CD4-positive, alpha-beta T cell treated with Interferon gamma for 1 hour (primary cell): ENCODE measurements around the gene TUNAR.

Experiments
- DNase-seq: peaks from one replicate; pipeline ENCODE4 v3.0.0-alpha.2; 2020

The TUNAR gene

DNA sequence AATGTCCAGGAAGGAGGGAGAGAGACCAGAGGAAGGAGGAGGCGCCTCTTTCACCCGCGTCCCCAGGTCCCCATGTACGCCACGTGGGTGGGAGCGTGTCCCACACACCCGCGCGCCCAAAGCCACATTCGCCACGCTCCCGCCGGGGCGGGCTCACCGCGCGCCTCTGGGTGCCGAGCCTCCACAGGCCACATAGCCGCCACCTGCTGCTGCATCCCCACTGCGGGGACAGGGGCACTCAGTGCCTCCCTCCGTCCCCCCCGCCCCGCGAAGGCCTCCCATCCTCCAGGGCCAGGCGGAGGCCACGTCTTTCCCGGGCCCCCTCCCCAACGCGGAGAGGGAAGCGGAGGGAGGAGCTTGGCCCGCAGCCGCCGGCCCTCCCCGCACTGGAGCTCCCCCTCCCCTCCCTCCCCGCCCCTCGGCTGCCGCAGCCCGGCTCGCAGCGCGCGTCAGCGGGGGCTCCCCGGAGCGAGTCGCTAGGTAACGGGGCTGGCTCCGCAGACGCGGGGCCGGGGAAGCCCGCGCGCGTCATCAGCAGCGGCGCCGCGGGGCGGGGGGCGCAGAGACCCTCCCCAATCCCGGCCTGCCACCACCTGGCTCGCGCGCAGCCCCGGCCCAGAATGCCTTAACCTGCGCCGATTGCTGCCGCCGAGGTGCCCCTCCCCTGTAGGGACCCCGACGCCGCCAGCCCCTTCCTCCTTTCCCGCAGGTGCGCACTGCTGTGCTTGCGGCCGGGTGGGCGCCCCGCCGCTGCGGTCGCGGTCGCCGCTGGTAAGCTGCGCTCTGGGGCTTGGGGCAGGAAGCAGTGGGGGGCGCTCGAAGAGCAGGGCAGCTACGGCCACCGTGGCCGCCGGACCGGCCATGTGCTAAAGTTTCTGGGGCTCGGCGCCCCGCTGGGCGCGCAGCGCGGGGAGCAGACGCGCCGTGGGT, 536 bp upstream of the TUNAR start:
- no peak for DNase-seq

- no peak for DNase-seq
Observed at GRCh38 chr14:95877633-95878032, 1.0 kb downstream of the TUNAR start.

DNA sequence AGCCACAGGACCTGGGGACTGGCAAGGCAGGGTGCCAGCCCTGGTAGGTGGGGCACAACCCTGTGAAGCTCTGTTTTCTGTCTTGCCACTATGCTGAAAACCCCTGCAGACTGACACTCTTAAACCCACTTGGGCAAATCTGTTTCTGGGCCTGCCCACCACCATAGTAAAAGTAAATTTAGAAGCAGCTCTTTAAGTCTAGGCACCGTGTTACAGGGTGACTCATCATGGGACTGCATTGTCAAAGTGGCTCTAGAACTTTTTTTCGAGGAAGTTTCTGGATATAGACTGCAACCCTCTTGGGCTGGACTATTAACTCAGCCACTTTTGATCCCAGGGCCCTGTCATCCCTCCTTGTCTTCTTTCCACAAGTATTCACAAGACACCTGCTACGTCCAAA, 7.7 kb downstream of the TUNAR start:
- DNase-seq = no peak

GRCh38 chr14:95885278-95885677, 8.6 kb downstream of the TUNAR start:
- no peak for DNase-seq

DNA sequence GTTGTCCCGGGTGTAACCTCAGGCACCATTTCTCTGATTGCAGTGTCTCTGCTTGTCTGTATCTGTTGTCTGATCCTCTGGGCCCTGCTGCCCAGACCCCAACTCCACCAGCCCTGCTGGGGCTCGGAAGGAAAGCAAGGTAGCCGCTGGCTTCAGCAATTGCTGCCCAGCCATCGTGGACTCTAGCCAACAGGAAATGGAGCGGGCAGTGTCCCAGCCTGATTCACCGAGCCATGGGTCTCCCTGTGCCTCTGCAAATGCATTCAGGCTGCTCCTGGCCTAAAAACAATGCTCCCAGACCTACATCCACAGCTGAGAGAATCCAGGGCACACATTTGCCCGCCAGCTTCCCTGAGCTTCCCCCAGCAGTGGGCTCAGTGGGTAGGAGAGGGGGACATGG, 9.2 kb downstream of the TUNAR start:
- no peak for DNase-seq

DNA sequence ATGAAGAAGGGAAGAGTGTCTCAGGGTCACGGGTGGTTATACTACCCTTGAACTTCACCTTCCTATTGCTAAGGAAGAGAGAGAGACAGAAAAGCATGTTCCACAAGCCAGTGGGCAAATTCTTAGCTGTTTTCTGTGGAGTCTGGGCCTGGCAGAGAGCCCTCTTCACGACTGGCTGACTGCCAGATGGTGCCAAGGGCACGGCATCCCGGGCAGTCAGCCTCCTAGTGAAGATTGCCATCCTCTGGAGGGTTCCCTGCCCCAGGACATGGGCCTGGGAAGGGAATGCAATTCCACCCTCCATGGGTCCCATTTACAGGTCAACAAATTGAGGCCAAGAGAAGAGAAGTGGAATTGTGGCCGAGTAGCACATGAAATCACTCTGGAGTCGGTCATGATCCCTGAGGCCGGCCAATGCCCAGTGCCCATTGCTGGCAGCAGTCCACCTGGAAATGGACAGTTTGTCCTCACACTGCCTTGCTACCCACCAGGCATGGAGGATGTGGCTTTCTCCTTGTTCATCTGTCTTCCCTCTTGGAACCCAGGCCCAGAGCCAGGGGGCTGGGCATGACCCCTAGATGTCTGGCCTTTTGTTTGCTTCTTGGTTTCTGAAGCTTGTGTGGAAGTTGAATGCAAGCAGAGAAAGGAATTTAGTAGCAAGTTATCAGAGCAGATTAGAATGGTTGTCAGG, 9.9 kb downstream of the TUNAR start:
- no peak for DNase-seq

GRCh38 chr14:95887351-95887750, 10.7 kb downstream of the TUNAR start:
- no peak for DNase-seq

- DNase-seq = no peak
Observed at GRCh38 chr14:95889236-95889979, 12.8 kb downstream of the TUNAR start.

DNA sequence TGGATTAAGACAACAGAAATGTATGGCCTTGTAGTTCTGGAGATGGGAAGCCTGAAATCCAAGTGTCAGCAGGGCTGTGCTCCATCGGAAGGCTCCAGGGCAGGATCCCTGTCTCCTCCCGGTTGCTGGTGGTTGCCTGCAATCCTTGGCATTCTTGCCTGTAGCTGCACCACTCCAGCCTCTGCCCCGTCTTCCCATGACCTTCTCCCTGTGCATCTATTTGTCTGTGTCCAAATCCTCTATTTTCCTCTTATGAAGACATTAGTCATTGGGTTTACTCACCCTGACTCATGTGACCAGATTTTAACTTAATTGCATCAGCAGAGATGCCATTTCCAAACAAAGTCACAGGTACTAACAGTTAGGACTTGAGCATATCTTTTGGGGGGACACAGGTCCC, 15.1 kb downstream of the TUNAR start:
- no peak for DNase-seq

DNA sequence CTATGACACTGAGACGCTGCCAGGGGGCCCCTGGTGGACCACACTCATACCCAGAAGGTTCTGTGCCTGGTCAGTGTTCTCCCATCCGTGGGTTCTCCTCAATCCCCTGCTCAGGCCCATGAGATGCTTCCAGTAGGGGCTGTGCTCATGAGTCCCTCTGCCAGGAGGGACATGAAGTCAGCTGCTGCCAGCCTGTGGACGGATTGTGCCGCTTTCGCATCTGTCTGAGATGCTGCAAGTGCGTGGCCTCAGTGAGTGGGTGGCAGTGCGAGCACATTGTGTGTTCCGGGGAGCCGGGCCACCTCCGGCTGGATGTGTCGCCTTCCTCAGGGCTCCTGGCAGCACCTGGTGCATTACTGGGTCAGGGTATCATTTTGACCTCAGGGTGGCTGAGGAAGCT, 15.5 kb downstream of the TUNAR start:
- DNase-seq = no peak

DNA sequence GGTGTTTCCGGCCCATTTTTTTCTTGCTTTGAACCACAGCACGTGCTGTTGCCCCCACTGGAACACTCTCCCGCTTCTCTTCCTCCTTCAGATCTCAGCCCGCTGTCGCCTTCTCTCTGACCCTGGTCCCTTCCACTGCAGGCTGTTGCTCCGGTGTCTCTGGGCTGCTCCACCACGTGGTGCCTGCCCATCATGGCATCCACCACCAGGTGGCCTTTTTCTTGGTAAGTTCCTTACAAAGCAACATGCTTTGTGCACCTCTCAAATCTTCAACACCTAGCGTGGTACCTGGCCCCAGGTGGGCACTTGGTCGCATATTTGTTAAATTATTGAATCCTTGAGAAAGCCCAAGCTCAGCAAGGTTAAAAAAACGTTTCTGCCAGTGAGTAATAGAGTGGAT, 19.1 kb downstream of the TUNAR start:
- no peak for DNase-seq

- DNase-seq = no peak
Observed at GRCh38 chr14:95896498-95897135, 20.0 kb downstream of the TUNAR start.

GRCh38 chr14:95897280-95897679, 20.6 kb downstream of the TUNAR start:
- no peak for DNase-seq

GRCh38 chr14:95901054-95901453, 24.4 kb downstream of the TUNAR start:
- DNase-seq = no peak

- DNase-seq = no peak
Observed at GRCh38 chr14:95902273-95902826, 25.7 kb downstream of the TUNAR start.

GRCh38 chr14:95903165-95903564, 26.5 kb downstream of the TUNAR start:
- DNase-seq = no peak

- DNase-seq = no peak
Observed at GRCh38 chr14:95903616-95904107, 27.0 kb downstream of the TUNAR start.

DNA sequence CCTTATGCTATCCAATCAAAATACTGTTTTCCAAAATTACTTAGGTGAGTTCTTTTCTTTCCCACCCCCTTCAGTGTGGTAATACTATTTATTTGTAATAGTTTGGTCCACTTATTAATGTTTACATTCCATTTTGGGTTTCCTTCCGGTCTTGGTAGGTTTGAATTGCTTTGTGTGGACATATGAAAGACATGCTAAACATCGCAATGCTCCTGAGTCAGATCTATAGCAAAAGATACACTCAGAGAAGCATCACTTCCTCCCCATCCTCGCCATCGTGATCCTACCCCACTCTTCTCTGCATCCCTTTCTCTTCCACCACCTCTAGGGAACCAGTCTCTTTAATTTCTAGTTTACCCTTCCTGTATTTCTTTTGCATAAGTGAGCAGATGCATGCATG, 30.0 kb downstream of the TUNAR start:
- no peak for DNase-seq

DNA sequence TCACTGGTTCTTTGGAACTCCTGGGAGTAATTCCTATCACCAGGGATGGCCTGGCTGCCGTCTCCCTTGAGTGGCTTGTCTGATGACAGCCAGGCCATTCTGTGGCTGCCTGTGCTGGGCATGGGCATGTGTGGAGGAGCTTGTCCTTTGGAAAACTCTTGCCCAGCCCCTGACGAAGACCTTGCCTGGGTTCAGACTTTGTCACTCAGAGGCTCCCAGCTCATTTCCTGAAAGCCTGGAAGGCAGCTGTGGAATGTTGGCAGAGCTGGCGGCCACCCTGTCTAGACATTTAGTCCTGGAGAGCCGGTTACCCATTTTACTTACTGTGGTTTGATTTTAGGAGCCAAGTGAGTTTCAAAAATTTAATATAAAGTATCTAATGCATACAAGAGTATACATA, 34.0 kb downstream of the TUNAR start:
- no peak for DNase-seq

GRCh38 chr14:95911456-95911855, 34.8 kb downstream of the TUNAR start:
- DNase-seq = no peak

DNA sequence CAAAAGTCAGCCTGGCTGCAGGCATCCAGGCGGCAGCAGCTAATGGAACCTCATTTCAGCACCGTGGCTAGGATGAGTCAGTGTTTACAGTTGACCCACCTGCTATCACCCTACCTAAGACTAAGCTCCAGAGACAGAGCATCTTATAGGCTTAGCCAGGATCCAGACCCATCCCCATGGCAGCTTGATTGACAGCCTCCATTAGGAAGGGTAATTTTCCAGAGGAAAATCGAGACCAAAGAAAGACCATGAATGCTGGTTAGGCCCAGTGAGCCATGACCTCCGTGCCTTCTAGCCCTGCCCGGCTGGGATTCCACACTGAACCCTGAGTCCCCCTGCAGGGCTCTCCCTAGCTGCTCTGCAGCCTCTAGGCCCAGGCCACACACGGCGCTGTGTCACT, 38.7 kb downstream of the TUNAR start:
- DNase-seq = no peak

DNA sequence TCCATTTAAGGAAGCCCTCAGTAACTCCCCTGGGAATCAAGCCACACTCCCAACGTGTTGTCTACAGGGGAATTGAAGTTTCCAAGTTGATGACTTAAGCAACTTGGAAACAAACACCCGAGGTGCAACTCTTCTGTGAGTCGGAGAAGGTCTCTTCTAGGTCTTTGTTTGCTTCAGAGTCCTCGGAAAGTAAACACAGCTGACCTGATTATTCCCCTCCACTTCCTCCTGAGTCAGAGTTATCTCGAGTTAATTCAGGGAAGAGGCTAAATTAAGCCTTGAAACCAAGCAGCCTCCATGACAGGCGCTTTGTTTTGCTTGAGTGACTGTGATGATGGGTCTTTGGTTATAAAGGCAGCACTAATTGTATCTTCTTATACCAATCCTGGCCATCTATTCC, 41.8 kb downstream of the TUNAR start:
- DNase-seq = no peak
